WI38 (cell line): ENCODE data around the gene FXYD5.
A peak's percentile ranks its signal among the peaks of the same experiment; 100 is the strongest.
"Not testable (repeated sequence)": the region's sequence is repeated elsewhere in the genome, so short reads cannot be mapped to it uniquely, and the experiment has no call there.

Source experiments
- H3K4me3 ChIP-seq: 2 replicates; pipeline ENCODE4 v1.5.1; 2011; ENCODE audit warnings: low read depth, mild to moderate bottlenecking, control low read depth, low read length
- CTCF ChIP-seq: IDR thresholded peaks from 2 replicates; pipeline ENCODE4 v1.5.1; 2012; ENCODE audit warnings: low read depth, mild to moderate bottlenecking, control low read depth, low read length

The FXYD5 gene

GRCh38 chr19:35144600-35145436 lies 9.7 kb upstream of the FXYD5 start:
- TF ChIP-seq CTCF: no peak
- H3K4me3 ChIP-seq: no peak overlapping the region

GRCh38 chr19:35146746-35147459 lies 7.6 kb upstream of the FXYD5 start:
- H3K4me3 ChIP-seq: no peak overlapping the region
- no peak for TF ChIP-seq CTCF

- no peak overlapping the region for H3K4me3 ChIP-seq
- TF ChIP-seq CTCF: no peak
These were observed 5.1 kb upstream of the FXYD5 start for GRCh38 chr19:35149463-35149862.

GRCh38 chr19:35150445-35150844 lies 4.1 kb upstream of the FXYD5 start:
- no peak for TF ChIP-seq CTCF
- H3K4me3 ChIP-seq: no peak overlapping the region

GRCh38 chr19:35151273-35152065 lies 3.1 kb upstream of the FXYD5 start:
- no peak overlapping the region for H3K4me3 ChIP-seq
- no peak for TF ChIP-seq CTCF

GRCh38 chr19:35153129-35153522 lies 1.4 kb upstream of the FXYD5 start:
- not testable (repeated sequence) for H3K4me3 ChIP-seq

GRCh38 chr19:35153701-35154524 lies 622 bp upstream of the FXYD5 start:
- H3K4me3 ChIP-seq: peak overlapping the region; percentile 88
- TF ChIP-seq CTCF: peak; percentile 54
